T-cell (primary cell): Measurements from ENCODE around the gene JMJD6. TPM values are rescaled to one million over a fixed set of nuclear protein-coding genes. Genes with fewer than 3 reads are reported as not detected.

Experiments used
- ATAC-seq, 4 experiments: fragments of 200-7000 bp in 3 of 4; fragments of 150-1000 bp in 1 of 4; cut with Tn5 transposase; replicated peaks in 1 of 4; 1 replicate in 3 of 4; 2 replicates in 1 of 4; pipeline ENCODE4 v1.10.0; 2021; ENCODE audit warnings: moderate library complexity in 3 of 4, mild to moderate bottlenecking in 2 of 4, moderate number of reproducible peaks in 1 of 4
- CTCF ChIA-PET, 2 donors: fragments of 300-600 bp; sonication (Branson Sonifier 250); formaldehyde crosslinking; loops; one replicate each; lab custom pipeline; 2022; ENCODE audit warnings: antibody characterized with exemption in 2 of 2; lab: Charles Lee
- POLR2A ChIA-PET, 2 donors: fragments of 300-600 bp; sonication (Branson Sonifier 250); formaldehyde crosslinking; loops; one replicate each; lab custom pipeline; 2022; ENCODE audit warnings: antibody characterized with exemption in 2 of 2; lab: Charles Lee
- DNase-seq, 35 experiments: peaks; one replicate each; pipeline versions ENCODE4 v3.0.0 to v3.0.0-alpha.2; 2013 to 2023
- H3K27ac ChIP-seq: one replicate; pipeline ENCODE4 v1.5.1; 2013; ENCODE audit warnings: low read length
- H3K27me3 ChIP-seq, 2 experiments: replicated peaks in 1 of 2; 1 replicate in 1 of 2; 2 replicates in 1 of 2; pipeline versions ENCODE4 v1.6.1 to v1.7.0; 2013; ENCODE audit warnings: low read length in 1 of 2, mixed read lengths in 1 of 2; ENCODE audit not compliant: control insufficient read depth in 2 of 2, insufficient read depth in 2 of 2; ENCODE audit errors: extremely low read depth in 1 of 2
- H3K36me3 ChIP-seq, 2 donors: 1 replicate in 1 of 2; 2 replicates in 1 of 2; pipeline versions ENCODE4 v1.6.1 to v1.7.0; 2013; ENCODE audit warnings: low read length in 1 of 2; ENCODE audit not compliant: control insufficient read depth in 2 of 2, insufficient read depth in 1 of 2; ENCODE audit errors: extremely low read depth in 1 of 2
- H3K4me1 ChIP-seq, 2 experiments: 1 replicate in 1 of 2; 2 replicates in 1 of 2; pipeline versions ENCODE4 v1.6.1 to v1.7.0; 2013; ENCODE audit warnings: low read length in 2 of 2, mixed read lengths in 1 of 2; ENCODE audit not compliant: insufficient read depth in 2 of 2, control insufficient read depth in 1 of 2; ENCODE audit errors: extremely low read depth in 1 of 2
- H3K4me3 ChIP-seq, 2 donors: 1 replicate in 1 of 2; 2 replicates in 1 of 2; pipeline versions ENCODE4 v1.5.1 to v1.7.0; 2013; ENCODE audit warnings: mild to moderate bottlenecking in 2 of 2, low read length in 1 of 2, moderate library complexity in 1 of 2; ENCODE audit not compliant: control insufficient read depth in 1 of 2; ENCODE audit errors: extremely low read depth in 1 of 2
- H3K9me3 ChIP-seq: 2 replicates; pipeline ENCODE4 v1.7.0; 2013
- H3K27ac Mint-ChIP-seq, 2 donors: one replicate each; pipeline ENCODE4 v1.8.0; 2020 to 2021; ENCODE audit warnings: mild to moderate bottlenecking in 2 of 2, mixed read lengths in 2 of 2
- H3K27me3 Mint-ChIP-seq, 2 donors: one replicate each; pipeline ENCODE4 v1.8.0; 2021 to 2022; ENCODE audit warnings: mixed read lengths in 2 of 2
- H3K36me3 Mint-ChIP-seq: one replicate; pipeline ENCODE4 v1.8.0; 2021; ENCODE audit warnings: mixed read lengths
- H3K4me1 Mint-ChIP-seq, 3 donors: one replicate each; pipeline ENCODE4 v1.8.0; 2020 to 2022; ENCODE audit warnings: mixed read lengths in 3 of 3, mild to moderate bottlenecking in 1 of 3
- H3K4me3 Mint-ChIP-seq, 3 donors: one replicate each; pipeline ENCODE4 v1.8.0; 2020 to 2022; ENCODE audit warnings: mild to moderate bottlenecking in 3 of 3, mixed read lengths in 3 of 3, moderate library complexity in 3 of 3
- H3K9me3 Mint-ChIP-seq, 3 donors: one replicate each; pipeline ENCODE4 v1.8.0; 2020 to 2022; ENCODE audit warnings: mixed read lengths in 3 of 3
- WGBS: methylation state at CpG from one replicate; pipeline ENCODE4 v1.1.5; 2013; ENCODE audit warnings: missing lambda C conversion rate; ENCODE audit not compliant: insufficient coverage; 5-methylcytosine and 5-hydroxymethylcytosine counted together
- total RNA-seq, 35 experiments: library from RNA in 6 of 35; stranded (reverse) in 6 of 35; fragments of 120-200 nt in 1 of 35; gene quantifications; one replicate each; pipeline versions ENCODE4 v1.2.1 to v1.2.4 and lab custom pipeline; 2013 to 2026

The JMJD6 gene
- total RNA-seq, 5 donors from 2014 or later (not counting 1 experiment from before 2014, with no cell fraction given), result 48.7 to 155 (median 56.6) TPM

- peaks cover 0 to 2% of the 10 kb centered on the region in 2 donors for H3K27me3 Mint-ChIP-seq
- DNase-seq (no peak), ATAC-seq (no peak)
- Histone ChIP-seq H3K27me3 (peaks cover 0 to 5% of the 10 kb centered on the region in 2 experiments), H3K4me1 (peaks cover 0 to 9% of the 10 kb centered on the region in 2 experiments), H3K36me3 (no peaks in the 10 kb centered on the region), H3K4me3 (no peak overlapping the region), H3K9me3 (no peaks in the 10 kb centered on the region), H3K27ac (no peak overlapping the region)
- peaks cover 0 to 7% (median 0%) of the 10 kb centered on the region in 3 donors for H3K4me1 Mint-ChIP-seq
- H3K36me3 Mint-ChIP-seq, result peaks cover 4% of the 10 kb centered on the region
- no peak overlapping the region for H3K27ac Mint-ChIP-seq
- 95% methylated on average over 12 of the region's 14 CpGs for WGBS
- no peaks in the 10 kb centered on the region for H3K9me3 Mint-ChIP-seq
- ChIA-PET POLR2A (no interaction called here), CTCF (interaction anchor here (0.6 to 1.1 kb wide), 3 partner anchors 10 to 389 kb away, joined by 3 read pairs; no protein-coding TSS in a partner anchor)
- no peak overlapping the region for H3K4me3 Mint-ChIP-seq
These were observed 34.8 kb downstream of the JMJD6 start for GRCh38 chr17:76691379-76692191.

- Histone ChIP-seq H3K4me1 (peaks cover 0 to 3% of the 10 kb centered on the region in 2 experiments), H3K36me3 (no peaks in the 10 kb centered on the region), H3K9me3 (no peaks in the 10 kb centered on the region), H3K4me3 (no peak overlapping the region), H3K27me3 (peaks cover 0 to 9% of the 10 kb centered on the region in 2 experiments), H3K27ac (no peak overlapping the region)
- POLR2A ChIA-PET, result no interaction called here
- ATAC-seq (no peak), DNase-seq (no peak)
- Mint-ChIP-seq H3K27me3 (peaks cover 0 to 2% of the 10 kb centered on the region in 2 donors), H3K36me3 (peaks cover 4% of the 10 kb centered on the region), H3K4me3 (no peak overlapping the region), H3K27ac (no peak overlapping the region), H3K4me1 (peaks cover 0 to 5% (median 0%) of the 10 kb centered on the region in 3 donors), H3K9me3 (no peaks in the 10 kb centered on the region)
- WGBS, result 100% methylated on average over 2 of the region's 13 CpGs
- CTCF ChIA-PET, result interaction anchor here in 1 of 2 donors (0.6 kb wide), 1 partner anchor 388 kb away, joined by 3 read pairs; no protein-coding TSS in a partner anchor
These were observed 35.7 kb downstream of the JMJD6 start for GRCh38 chr17:76690596-76691280.

- no peaks in the 10 kb centered on the region for H3K9me3 Mint-ChIP-seq
- Histone ChIP-seq H3K27ac (no peak overlapping the region), H3K9me3 (no peaks in the 10 kb centered on the region), H3K36me3 (no peaks in the 10 kb centered on the region), H3K27me3 (peaks cover 0 to 11% of the 10 kb centered on the region in 2 experiments), H3K4me3 (no peak overlapping the region), H3K4me1 (no peaks in the 10 kb centered on the region)
- H3K4me3 Mint-ChIP-seq, result no peak overlapping the region
- ATAC-seq (no peak), DNase-seq (no peak)
- POLR2A ChIA-PET, result no interaction called here
- WGBS, result 87% methylated on average over 10 of the region's 11 CpGs
- CTCF ChIA-PET, result no interaction called here
- peaks cover 4% of the 10 kb centered on the region for H3K36me3 Mint-ChIP-seq
- peaks cover 0 to 2% of the 10 kb centered on the region in 2 donors for H3K27me3 Mint-ChIP-seq
- no peak overlapping the region for H3K27ac Mint-ChIP-seq
- H3K4me1 Mint-ChIP-seq, result no peaks in the 10 kb centered on the region
These were observed 36.5 kb downstream of the JMJD6 start for GRCh38 chr17:76689859-76690258.

- ChIA-PET CTCF (no interaction called here), POLR2A (no interaction called here)
- Histone ChIP-seq H3K4me1 (no peaks in the 10 kb centered on the region), H3K27ac (no peak overlapping the region), H3K9me3 (no peaks in the 10 kb centered on the region), H3K4me3 (no peak overlapping the region), H3K27me3 (peaks cover 0 to 11% of the 10 kb centered on the region in 2 experiments), H3K36me3 (no peaks in the 10 kb centered on the region)
- Mint-ChIP-seq H3K9me3 (no peaks in the 10 kb centered on the region), H3K27ac (no peak overlapping the region), H3K4me1 (no peaks in the 10 kb centered on the region), H3K4me3 (no peak overlapping the region), H3K27me3 (peaks cover 0 to 2% of the 10 kb centered on the region in 2 donors), H3K36me3 (peaks cover 4% of the 10 kb centered on the region)
- DNase-seq (no peak), ATAC-seq (no peak)
- WGBS, result 73% methylated on average over 6 of the region's 11 CpGs
These were observed 38.2 kb downstream of the JMJD6 start for GRCh38 chr17:76688165-76688622.

- no peak overlapping the region for H3K27ac ChIP-seq
- no peaks in the 10 kb centered on the region for H3K36me3 ChIP-seq
- H3K4me1 Mint-ChIP-seq, result no peaks in the 10 kb centered on the region
- DNase-seq (no peak), ATAC-seq (no peak)
- no peak overlapping the region for H3K4me3 ChIP-seq
- no peaks in the 10 kb centered on the region for H3K9me3 Mint-ChIP-seq
- H3K27me3 Mint-ChIP-seq, result peaks cover 0 to 2% of the 10 kb centered on the region in 2 donors
- peaks cover 4% of the 10 kb centered on the region for H3K36me3 Mint-ChIP-seq
- POLR2A ChIA-PET, result no interaction called here
- no peaks in the 10 kb centered on the region for H3K9me3 ChIP-seq
- 81% methylated on average over 16 of the region's 26 CpGs for WGBS
- H3K4me3 Mint-ChIP-seq, result no peak overlapping the region
- no peak overlapping the region for H3K27ac Mint-ChIP-seq
- peaks cover 0 to 11% of the 10 kb centered on the region in 2 experiments for H3K27me3 ChIP-seq
- CTCF ChIA-PET, result no interaction called here
- peaks cover 0 to 3% of the 10 kb centered on the region in 2 experiments for H3K4me1 ChIP-seq
These were observed 38.9 kb downstream of the JMJD6 start for GRCh38 chr17:76687298-76688164.
